NCI-H1105 (cell line): ENCODE results near the gene RABL2A.
"Not testable (repeated sequence)": the region's sequence is repeated elsewhere in the genome, so short reads cannot be mapped to it uniquely, and the experiment has no call there.

ENCODE experiments used
- DNase-seq: peaks from one replicate; lab custom pipeline; 2025; lab: John Stamatoyannopoulos, UW

Gene RABL2A

DNA sequence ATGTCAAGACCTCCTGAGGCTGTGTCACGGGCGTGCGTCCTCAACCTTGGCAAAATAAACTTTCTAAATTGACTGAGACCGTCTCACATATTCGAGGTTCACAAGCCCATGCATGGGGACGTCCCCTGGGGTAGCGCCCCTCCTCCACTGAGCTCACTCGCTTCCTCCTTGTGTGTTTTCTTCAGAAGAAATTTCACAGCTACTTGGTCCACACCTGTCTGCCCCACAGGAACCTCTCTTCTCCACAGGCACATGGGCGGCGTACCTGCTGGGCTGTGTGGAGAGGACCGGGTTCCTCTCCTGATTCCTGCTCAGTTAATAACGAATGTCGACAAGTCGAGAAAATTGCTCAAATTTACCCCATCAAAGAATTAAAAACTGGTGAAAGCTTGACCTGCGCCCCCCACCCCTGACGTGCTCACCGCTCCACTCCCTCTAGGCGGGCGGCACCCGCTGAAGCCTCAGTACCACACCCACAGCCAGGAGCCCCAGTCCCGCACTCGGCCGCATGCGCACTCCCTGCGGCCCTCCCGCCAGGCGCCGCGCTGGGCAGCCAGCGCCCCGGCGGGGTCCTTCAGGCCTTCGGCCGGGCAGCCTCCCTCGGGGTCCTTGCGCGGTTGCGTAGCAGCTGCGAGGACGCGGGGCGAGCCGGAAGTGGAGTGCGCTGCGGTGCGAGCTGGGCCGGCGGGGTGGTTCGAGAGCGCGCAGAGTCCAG lies at the start of gene RABL2A:
Gene RABL2A (plus strand): TSS at position 651 of the 715 bp plus-strand sequence. CDS start 1,341 bp downstream, outside the sequence.
- DNase-seq: not testable (repeated sequence)

GRCh38 chr2:113578508-113578907 lies 48.6 kb upstream of the RABL2A start:
- DNase-seq: not testable (repeated sequence)

GRCh38 chr2:113582473-113582872 lies 44.6 kb upstream of the RABL2A start:
- DNase-seq: not testable (repeated sequence)

- not testable (repeated sequence) for DNase-seq
These were observed 43.4 kb upstream of the RABL2A start for GRCh38 chr2:113583521-113584225.

GRCh38 chr2:113584311-113585092 lies 42.6 kb upstream of the RABL2A start:
- not testable (repeated sequence) for DNase-seq

GRCh38 chr2:113587201-113587600 lies 39.9 kb upstream of the RABL2A start:
- DNase-seq: not testable (repeated sequence)

GRCh38 chr2:113589591-113589990 lies 37.5 kb upstream of the RABL2A start:
- DNase-seq: not testable (repeated sequence)

- not testable (repeated sequence) for DNase-seq
These were observed 35.1 kb upstream of the RABL2A start for GRCh38 chr2:113591926-113592325.

GRCh38 chr2:113593280-113593679 lies 33.8 kb upstream of the RABL2A start:
- not testable (repeated sequence) for DNase-seq

GRCh38 chr2:113595725-113596124 lies 31.3 kb upstream of the RABL2A start:
- DNase-seq: not testable (repeated sequence)

DNA sequence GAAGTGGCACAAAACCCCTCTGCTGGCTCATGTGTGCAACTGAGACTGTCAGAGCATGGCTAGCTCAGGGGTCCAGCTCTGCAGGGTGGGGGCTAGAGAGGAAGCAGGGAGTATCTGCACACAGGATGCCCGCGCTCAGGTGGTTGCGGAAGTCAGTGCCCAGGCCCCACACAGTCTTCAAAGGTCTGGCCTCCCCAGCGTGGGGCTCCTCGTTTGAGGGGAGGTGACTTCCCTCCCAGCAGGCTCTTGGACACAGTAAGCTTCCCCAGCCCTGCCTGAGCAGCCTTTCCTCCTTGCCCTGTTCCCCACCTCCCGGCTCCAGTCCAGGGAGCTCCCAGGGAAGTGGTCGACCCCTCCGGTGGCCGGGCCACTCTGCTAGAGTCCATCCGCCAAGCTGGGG lies 29.9 kb upstream of the RABL2A start:
- DNase-seq: not testable (repeated sequence)

GRCh38 chr2:113597572-113597971 lies 29.5 kb upstream of the RABL2A start:
- DNase-seq: not testable (repeated sequence)

- DNase-seq: not testable (repeated sequence)
These were observed 28.9 kb upstream of the RABL2A start for GRCh38 chr2:113598180-113598579.

DNA sequence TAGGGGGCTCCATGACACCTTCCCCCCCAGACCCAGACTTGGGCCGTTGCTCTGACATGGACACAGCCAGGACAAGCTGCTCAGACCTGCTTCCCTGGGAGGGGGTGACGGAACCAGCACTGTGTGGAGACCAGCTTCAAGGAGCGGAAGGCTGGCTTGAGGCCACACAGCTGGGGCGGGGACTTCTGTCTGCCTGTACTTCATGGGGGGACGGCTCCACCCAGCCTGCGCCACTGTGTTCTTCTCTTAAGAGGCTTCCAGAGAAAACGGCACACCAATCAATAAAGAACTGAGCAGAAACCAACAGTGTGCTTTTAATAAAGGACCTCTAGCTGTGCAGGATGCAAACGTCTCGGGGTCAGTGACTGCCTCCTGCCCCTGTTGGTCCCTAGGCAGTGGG lies 28.3 kb upstream of the RABL2A start:
- DNase-seq: not testable (repeated sequence)

DNA sequence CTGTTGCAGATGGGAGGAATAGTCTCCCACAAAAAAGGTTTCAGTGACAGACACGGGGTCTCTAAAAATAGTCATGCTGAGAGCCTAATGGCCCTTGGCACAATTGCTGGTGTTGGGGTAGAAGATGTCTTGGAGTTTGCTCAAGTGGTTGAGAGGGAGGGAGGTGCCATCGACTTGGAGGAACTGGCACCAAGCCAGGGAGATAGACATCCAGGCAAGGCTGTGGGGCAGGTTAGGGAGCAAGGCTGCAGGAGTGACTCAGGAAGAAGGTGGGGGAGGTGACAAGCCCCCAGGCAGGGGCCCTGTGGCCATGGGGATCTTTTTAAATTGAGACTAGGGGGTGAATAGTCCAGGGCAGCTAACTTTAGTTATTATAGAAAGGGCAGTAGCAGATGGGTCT lies 27.9 kb upstream of the RABL2A start:
- DNase-seq: not testable (repeated sequence)

- not testable (repeated sequence) for DNase-seq
These were observed 24.9 kb upstream of the RABL2A start for GRCh38 chr2:113602040-113602769.

DNA sequence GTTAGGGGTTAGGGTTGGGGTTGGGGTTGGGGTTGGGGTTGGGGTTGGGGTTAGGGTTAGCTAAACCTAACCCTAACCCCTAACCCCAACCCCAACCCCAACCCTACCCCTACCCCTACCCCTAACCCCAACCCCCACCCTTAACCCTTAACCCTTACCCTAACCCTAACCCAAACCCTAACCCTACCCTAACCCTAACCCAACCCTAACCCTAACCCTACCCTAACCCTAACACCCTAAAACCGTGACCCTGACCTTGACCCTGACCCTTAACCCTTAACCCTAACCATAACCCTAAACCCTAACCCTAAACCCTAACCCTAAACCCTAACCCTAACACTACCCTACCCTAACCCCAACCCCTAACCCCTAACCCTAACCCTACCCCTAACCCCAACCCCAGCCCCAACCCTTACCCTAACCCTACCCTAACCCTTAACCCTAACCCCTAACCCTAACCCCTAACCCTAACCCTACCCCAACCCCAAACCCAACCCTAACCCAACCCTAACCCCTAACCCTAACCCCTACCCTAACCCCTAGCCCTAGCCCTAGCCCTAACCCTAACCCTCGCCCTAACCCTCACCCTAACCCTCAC lies 24.1 kb upstream of the RABL2A start:
- DNase-seq: no peak

DNA sequence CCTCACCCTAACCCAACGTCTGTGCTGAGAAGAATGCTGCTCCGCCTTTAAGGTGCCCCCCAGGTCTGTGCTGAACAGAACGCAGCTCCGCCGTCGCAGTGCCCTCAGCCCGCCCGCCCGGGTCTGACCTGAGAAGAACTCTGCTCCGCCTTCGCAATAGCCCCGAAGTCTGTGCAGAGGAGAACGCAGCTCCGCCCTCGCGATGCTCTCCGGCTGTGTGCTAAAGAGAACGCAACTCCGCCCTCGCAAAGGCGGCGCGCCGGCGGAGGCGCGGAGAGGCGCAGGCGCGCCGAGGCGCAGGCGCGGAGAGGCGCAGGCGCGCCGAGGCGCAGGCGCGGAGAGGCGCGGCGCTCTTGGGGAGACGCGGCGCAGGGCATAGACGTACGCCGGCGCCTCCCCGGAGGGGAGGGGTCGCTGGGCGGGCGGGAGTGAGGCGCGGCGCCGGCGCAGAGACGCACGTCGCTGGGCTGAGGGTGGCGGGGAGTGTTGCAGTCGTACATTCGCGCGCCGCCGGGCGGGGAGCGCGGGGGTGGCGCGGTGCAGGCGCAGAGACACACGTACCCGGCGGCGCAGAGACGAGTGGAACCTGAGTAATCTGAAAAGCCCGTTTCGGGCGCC lies 23.5 kb upstream of the RABL2A start:
- DNase-seq: not testable (repeated sequence)

GRCh38 chr2:113604085-113604477 lies 23.0 kb upstream of the RABL2A start:
- not testable (repeated sequence) for DNase-seq

DNA sequence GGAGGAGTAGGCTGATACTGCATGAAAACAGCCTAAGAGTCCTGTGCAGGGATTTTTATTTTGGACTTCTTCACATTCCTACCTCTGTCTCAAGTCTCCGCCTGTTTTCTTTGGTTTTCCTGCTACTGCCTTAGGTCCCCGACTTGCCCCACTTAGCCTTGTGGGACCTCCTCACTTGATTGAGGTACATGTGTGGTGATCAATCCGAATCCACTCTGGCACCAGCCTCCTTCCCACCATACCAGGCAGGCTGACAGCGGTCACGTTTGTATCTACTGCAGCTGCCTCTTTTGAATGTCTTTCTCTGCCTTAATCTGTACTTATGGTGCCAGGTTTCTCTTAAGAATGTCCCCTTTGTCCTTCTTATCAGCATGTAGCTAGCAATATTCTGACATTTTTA lies 22.4 kb upstream of the RABL2A start:
- DNase-seq: not testable (repeated sequence)

DNA sequence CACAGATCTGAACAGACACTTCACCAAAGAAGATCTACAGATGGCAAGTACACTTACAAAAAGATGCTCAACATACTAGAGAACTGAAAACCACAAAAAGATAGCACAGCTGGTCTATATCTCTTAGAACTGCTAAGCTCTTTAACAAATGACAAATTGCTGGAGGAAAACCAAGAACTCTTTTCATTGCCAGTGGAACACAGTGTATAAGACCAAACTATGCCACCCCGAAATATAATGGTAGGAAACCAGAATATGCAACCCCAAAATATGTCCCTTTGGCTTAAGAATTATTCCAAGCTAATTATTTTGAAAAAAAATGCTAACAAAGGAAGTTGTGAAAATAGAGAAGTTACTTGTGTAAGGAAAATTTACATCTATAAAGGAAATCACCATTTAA lies 21.0 kb upstream of the RABL2A start:
- DNase-seq: not testable (repeated sequence)
